ENCODE results near the gene SEPHS2. TPM values are rescaled to one million over a fixed set of nuclear protein-coding genes. Genes with fewer than 3 reads are reported as not detected.

SEPHS2 gene
- total RNA-seq, 4 donors from 2014 or later = 17.7 to 25.3 (median 23.6) TPM

GRCh38 chr16:30490210-30490609 lies 44.5 kb upstream of the SEPHS2 start:
- TF ChIP-seq CTCF (IDR thresholded peaks at IDR 0.05) (no peak), POLR2A (IDR thresholded peaks at IDR 0.05) (no peak)
- H3K4me3 ChIP-seq (ENCODE audit: low read depth, poor library complexity, severe bottlenecking) = no peak overlapping the region
- DNase-seq (ENCODE audit: low spot score in 2 of 2) = peak in 1 of 2 donors; percentile 31
- intact Hi-C loops (cut with DNase I; ENCODE audit: low total_unique reads) = no loop called here
- WGBS, 2 donors = 37 to 53% methylated on average over 6 of the region's 6 CpGs

GRCh38 chr16:30488764-30489605 lies 43.3 kb upstream of the SEPHS2 start:
- H3K4me3 ChIP-seq (ENCODE audit: low read depth, poor library complexity, severe bottlenecking) = no peak overlapping the region
- WGBS, 2 donors = 62 to 75% methylated on average over 11 of the region's 11 CpGs
- intact Hi-C loops (cut with DNase I; ENCODE audit: low total_unique reads) = no loop called here
- TF ChIP-seq POLR2A (IDR thresholded peaks at IDR 0.05) = no peak
- TF ChIP-seq CTCF (IDR thresholded peaks at IDR 0.05) = no peak
- DNase-seq (ENCODE audit: low spot score in 2 of 2) = no peak

GRCh38 chr16:30485818-30486436 lies 40.3 kb upstream of the SEPHS2 start:
- no peak overlapping the region for H3K4me3 ChIP-seq (ENCODE audit: low read depth, poor library complexity, severe bottlenecking)
- 83 to 90% methylated on average over 7 of the region's 7 CpGs for WGBS, 2 donors
- intact Hi-C loops (cut with DNase I; ENCODE audit: low total_unique reads) = no loop called here
- no peak for TF ChIP-seq CTCF (IDR thresholded peaks at IDR 0.05)
- no peak for DNase-seq (ENCODE audit: low spot score in 2 of 2)

GRCh38 chr16:30484887-30485286 lies 39.2 kb upstream of the SEPHS2 start:
- TF ChIP-seq POLR2A (IDR thresholded peaks at IDR 0.05) (no peak), CTCF (IDR thresholded peaks at IDR 0.05) (no peak)
- H3K4me3 ChIP-seq (ENCODE audit: low read depth, poor library complexity, severe bottlenecking) = no peak overlapping the region
- no peak for DNase-seq (ENCODE audit: low spot score in 2 of 2)
- intact Hi-C loops (cut with DNase I; ENCODE audit: low total_unique reads) = no loop called here

- intact Hi-C loops (cut with DNase I; ENCODE audit: low total_unique reads) = no loop called here
- 84 to 89% methylated on average over 3 of the region's 3 CpGs for WGBS, 2 donors
- TF ChIP-seq POLR2A (IDR thresholded peaks at IDR 0.05) = no peak
- TF ChIP-seq CTCF (IDR thresholded peaks at IDR 0.05) = no peak
- H3K4me3 ChIP-seq (ENCODE audit: low read depth, poor library complexity, severe bottlenecking) = no peak overlapping the region
- DNase-seq (ENCODE audit: low spot score in 2 of 2) = no peak
Observed at GRCh38 chr16:30482366-30482765, 36.7 kb upstream of the SEPHS2 start.

All from lower leg skin (tissue), 4 donors.